Measurements from ENCODE around the gene RTP5. TPM values are rescaled to one million over a fixed set of nuclear protein-coding genes. Genes with fewer than 3 reads are reported as not detected.
"Not testable (repeated sequence)": the region's sequence is repeated elsewhere in the genome, so short reads cannot be mapped to it uniquely, and the experiment has no call there.

The RTP5 gene
- total RNA-seq, 1 experiment from 2014 or later: not detected

DNA sequence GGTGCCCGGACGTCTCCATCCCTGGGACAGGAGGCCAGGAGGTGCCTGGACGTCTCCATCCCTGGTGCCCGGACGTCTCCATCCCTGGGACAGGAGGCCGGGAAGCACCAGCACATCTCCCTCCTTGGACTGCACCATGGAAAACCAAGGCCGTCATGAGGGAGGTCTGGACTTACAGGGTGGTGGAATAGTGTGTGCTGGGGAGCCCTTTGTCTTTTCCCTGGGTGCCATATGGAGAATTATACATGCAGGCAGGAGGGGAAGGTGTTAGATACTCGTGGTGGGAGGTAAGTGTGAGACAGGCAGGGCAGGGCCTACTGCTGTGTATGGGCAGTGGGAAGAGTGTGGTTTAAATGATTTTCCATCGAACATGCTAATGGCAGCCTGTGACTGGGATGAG lies 52.9 kb downstream of the RTP5 start:
- Histone ChIP-seq H3K4me3 (replicated peaks in 1 of 2; ENCODE audit: low read depth in 1 of 2, low read length in 2 of 2) (no peak overlapping the region), H2AFZ (ENCODE audit: low read depth, low read length, poor library complexity, severe bottlenecking) (no peak overlapping the region), H3K36me3 (ENCODE audit: control insufficient read depth in 1 of 2, insufficient read depth in 2 of 2, low read length in 2 of 2) (no peaks in the 10 kb centered on the region), H3K79me2 (ENCODE audit: insufficient read depth, low read length) (no peaks in the 10 kb centered on the region), H4K20me1 (ENCODE audit: insufficient read depth) (no peaks in the 10 kb centered on the region), H3K4me1 (ENCODE audit: control insufficient read depth in 1 of 2, insufficient read depth in 2 of 2, low read length in 2 of 2) (no peaks in the 10 kb centered on the region), H3K9ac (ENCODE audit: low read length) (no peak overlapping the region), H3K9me3 (ENCODE audit: control insufficient read depth in 1 of 2, insufficient read depth in 1 of 2, low read depth in 1 of 2, low read length in 2 of 2) (no peaks in the 10 kb centered on the region), H3K4me2 (ENCODE audit: low read length) (no peak overlapping the region), H3K27ac (ENCODE audit: low read depth, low read length) (no peak overlapping the region), H3K27me3 (ENCODE audit: insufficient read depth, low read length) (no peaks in the 10 kb centered on the region), H3K9me2 (ENCODE audit: insufficient read depth) (no peaks in the 10 kb centered on the region)
- BruUV-seq (replicated peaks): no TSS peak
- ChIA-PET CTCF (no interaction called here), RAD21 (ENCODE audit: low non-redundant PET in 1 of 2, low total read pairs in 2 of 2, uncharacterized antibody in 2 of 2, unreplicated experiment in 2 of 2) (no interaction called here), POLR2A (no interaction called here)
- TF ChIP-seq POLR2AphosphoS5 (IDR thresholded peaks at IDR 0.05; ENCODE audit: low read depth, low read length): no peak
- no peak for TF ChIP-seq RAD21 (IDR thresholded peaks at IDR 0.05; ENCODE audit: low read depth)
- no peak for TF ChIP-seq EZH2phosphoT487 (IDR thresholded peaks at IDR 0.05; ENCODE audit: borderline replicate concordance)
- no peak for TF ChIP-seq SRF (IDR thresholded peaks at IDR 0.05; ENCODE audit: low read depth)
- no peak for TF ChIP-seq ZBTB33 (IDR thresholded peaks at IDR 0.05; ENCODE audit: extremely low read depth, insufficient replicate concordance, low read length)
- TF ChIP-seq SIN3A (IDR thresholded peaks at IDR 0.05; ENCODE audit: low read depth): no peak
- no peak for TF ChIP-seq TCF7L2 (IDR thresholded peaks at IDR 0.05; ENCODE audit: borderline replicate concordance, extremely low read depth, insufficient read depth, insufficient read length)
- no peak for TF ChIP-seq CEBPB (IDR thresholded peaks at IDR 0.05; ENCODE audit: low read depth)
- TF ChIP-seq EZH2 (IDR thresholded peaks at IDR 0.05): no peak
- no peak for TF ChIP-seq FOSL1 (IDR thresholded peaks at IDR 0.05; ENCODE audit: low read depth)
- TF ChIP-seq, protein P1, sequence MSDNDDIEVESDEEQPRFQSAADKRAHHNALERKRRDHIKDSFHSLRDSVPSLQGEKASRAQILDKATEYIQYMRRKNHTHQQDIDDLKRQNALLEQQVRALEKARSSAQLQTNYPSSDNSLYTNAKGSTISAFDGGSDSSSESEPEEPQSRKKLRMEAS (IDR thresholded peaks at IDR 0.05): no peak
- no peak for TF ChIP-seq ELF1 (IDR thresholded peaks at IDR 0.05; ENCODE audit: borderline replicate concordance, low read depth)
- TF ChIP-seq JUND (IDR thresholded peaks at IDR 0.05): no peak
- TF ChIP-seq YY1 (IDR thresholded peaks at IDR 0.05; ENCODE audit: extremely low read depth, insufficient replicate concordance, low read depth, low read length): no peak
- no peak for TF ChIP-seq CBX3 (IDR thresholded peaks at IDR 0.05; ENCODE audit: low read depth)
- TF ChIP-seq CTCF (IDR thresholded peaks at IDR 0.05 in 2 of 3, conservative IDR thresholded peaks at IDR 0.05 in 1 of 3; ENCODE audit: borderline replicate concordance in 1 of 3, insufficient read depth in 1 of 3, low read depth in 2 of 3, low read length in 2 of 3): no peak
- TF ChIP-seq SP1 (IDR thresholded peaks at IDR 0.05; ENCODE audit: low read depth): no peak
- no peak for TF ChIP-seq ZFX (IDR thresholded peaks at IDR 0.05)
- TF ChIP-seq, protein P2, sequence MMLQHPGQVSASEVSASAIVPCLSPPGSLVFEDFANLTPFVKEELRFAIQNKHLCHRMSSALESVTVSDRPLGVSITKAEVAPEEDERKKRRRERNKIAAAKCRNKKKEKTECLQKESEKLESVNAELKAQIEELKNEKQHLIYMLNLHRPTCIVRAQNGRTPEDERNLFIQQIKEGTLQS (IDR thresholded peaks at IDR 0.05): no peak
- ATAC-seq: no peak
- intact Hi-C loops (cut with micrococcal nuclease): no loop called here
- DNase-seq (ENCODE audit: low read depth, low spot score): no peak

- intact Hi-C loops (cut with micrococcal nuclease); H3K9me3 ChIP-seq (ENCODE audit: control insufficient read depth in 1 of 2, insufficient read depth in 1 of 2, low read depth in 1 of 2, low read length in 2 of 2); H2AFZ ChIP-seq (ENCODE audit: low read depth, low read length, poor library complexity, severe bottlenecking); H3K4me1 ChIP-seq (ENCODE audit: control insufficient read depth in 1 of 2, insufficient read depth in 2 of 2, low read length in 2 of 2); POLR2A ChIA-PET; H3K79me2 ChIP-seq (ENCODE audit: insufficient read depth, low read length); H3K4me3 ChIP-seq (replicated peaks in 1 of 2; ENCODE audit: low read depth in 1 of 2, low read length in 2 of 2); H3K9me2 ChIP-seq (ENCODE audit: insufficient read depth); ATAC-seq; H4K20me1 ChIP-seq (ENCODE audit: insufficient read depth); H3K27ac ChIP-seq (ENCODE audit: low read depth, low read length); H3K36me3 ChIP-seq (ENCODE audit: control insufficient read depth in 1 of 2, insufficient read depth in 2 of 2, low read length in 2 of 2); BruUV-seq (replicated peaks); CTCF ChIA-PET; H3K27me3 ChIP-seq (ENCODE audit: insufficient read depth, low read length); RAD21 ChIA-PET (ENCODE audit: low non-redundant PET in 1 of 2, low total read pairs in 2 of 2, uncharacterized antibody in 2 of 2, unreplicated experiment in 2 of 2); H3K9ac ChIP-seq (ENCODE audit: low read length); DNase-seq (ENCODE audit: low read depth, low spot score); H3K4me2 ChIP-seq (ENCODE audit: low read length): not testable (repeated sequence)
Observed at GRCh38 chr2:241922816-241923601, 53.5 kb downstream of the RTP5 start.

Measured in HCT116 (cell line).